ENCODE measurements around the gene OR10G7.

The OR10G7 gene, protein sequence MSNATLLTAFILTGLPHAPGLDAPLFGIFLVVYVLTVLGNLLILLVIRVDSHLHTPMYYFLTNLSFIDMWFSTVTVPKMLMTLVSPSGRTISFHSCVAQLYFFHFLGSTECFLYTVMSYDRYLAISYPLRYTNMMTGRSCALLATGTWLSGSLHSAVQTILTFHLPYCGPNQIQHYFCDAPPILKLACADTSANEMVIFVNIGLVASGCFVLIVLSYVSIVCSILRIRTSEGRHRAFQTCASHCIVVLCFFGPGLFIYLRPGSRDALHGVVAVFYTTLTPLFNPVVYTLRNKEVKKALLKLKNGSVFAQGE

DNA sequence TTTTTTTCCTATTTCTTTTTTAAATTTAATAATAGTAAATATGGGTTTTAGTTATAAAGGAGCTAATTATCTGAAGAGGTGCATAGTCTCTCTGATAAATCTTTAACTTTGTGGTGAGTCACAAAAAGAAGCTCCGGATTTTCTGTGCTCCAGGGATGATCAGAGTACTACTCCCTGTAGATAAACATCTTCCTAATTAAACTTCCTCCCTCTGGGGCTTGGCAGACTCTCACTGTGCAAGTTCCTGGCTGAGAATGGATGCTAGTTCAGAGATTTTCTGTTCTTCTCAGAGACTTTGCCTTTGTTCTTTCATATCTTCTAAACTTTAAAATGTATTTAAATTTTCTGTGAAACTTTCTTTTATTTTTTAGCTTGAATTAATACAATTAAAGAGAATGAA, at the start of gene OR10G7:
OR10G7 (minus strand) TSS at position 72 of the 400 bp plus-strand sequence. CDS start 2,324 bp downstream, outside the sequence.
- FAIRE-seq, result no peak

DNA sequence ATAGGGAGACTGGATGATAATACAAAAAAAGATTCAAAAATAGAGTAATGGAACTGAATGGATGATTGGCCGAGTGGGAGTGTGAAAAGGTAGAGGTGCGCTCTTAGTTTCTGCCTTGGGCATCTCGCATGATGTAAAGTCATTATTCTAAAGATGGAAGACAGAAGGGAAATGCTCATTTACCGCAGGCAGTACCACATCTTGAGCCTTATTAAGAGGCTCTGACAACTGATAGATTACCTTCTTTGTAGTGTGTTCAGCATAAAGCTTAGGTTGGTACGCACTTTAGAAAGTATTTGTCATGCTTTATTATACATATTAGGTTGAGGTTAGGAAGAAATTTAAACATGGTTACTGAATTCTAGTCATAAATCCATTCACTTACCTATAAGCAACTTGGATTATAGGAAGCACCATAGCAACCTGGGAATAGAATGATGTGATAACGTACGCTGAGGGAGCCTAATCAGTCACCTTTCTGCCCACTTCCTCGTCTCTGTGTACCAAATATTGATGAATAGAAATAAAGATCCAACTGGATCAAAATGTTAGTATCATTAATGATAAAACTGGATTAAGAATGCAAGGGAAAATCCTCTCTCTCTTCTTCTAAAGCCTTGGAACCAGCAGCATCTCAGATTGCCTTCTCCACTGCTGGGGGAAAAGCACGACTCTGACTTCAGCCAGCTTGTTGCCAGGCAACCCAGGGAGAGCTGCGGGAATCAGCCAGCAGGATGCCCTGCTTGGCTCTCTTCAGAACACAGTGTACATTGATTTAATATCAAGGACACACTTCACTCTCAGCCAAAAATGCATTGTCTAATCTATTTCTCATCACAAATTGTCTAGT, 45.1 kb upstream of the OR10G7 start:
- FAIRE-seq, result no peak

DNA sequence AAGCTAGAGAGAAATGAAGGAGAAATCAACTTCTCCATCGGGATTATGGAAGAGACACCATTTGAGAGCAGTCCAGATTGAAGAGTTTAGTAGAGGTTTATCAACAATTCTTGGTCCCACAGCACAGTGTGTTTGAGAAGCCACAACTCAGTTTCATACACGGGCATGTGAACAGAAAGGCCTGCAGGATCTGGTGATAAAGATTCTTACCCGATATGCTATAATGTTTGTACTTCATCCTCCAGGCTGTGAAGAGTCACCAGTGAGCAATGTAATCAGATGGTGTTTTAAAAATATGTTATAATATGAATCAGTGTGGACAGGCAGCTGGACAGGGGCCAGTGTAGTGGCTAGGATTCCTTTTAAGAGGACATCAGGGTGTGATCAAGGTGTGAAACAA, 44.5 kb upstream of the OR10G7 start:
- FAIRE-seq, result no peak

DNA sequence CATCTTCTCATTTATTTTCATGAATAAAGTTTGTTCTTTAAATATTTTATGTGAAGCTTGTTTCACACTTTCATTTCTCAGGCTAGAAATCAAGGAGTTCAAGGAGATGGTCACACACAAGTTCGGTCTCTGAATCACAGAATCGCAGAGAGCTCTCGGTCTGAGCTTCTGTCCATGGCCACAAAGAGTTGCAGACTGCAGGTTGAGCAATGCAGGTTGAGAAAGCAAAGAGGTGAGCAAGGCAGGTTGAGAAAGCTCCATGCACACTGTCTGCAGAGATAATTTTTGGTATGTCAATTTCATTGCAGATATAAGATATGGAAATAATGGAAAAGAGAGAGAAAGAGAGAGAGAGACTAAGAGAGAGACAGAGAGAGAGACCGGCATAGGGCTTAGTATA, 41.2 kb upstream of the OR10G7 start:
- no peak for FAIRE-seq

DNA sequence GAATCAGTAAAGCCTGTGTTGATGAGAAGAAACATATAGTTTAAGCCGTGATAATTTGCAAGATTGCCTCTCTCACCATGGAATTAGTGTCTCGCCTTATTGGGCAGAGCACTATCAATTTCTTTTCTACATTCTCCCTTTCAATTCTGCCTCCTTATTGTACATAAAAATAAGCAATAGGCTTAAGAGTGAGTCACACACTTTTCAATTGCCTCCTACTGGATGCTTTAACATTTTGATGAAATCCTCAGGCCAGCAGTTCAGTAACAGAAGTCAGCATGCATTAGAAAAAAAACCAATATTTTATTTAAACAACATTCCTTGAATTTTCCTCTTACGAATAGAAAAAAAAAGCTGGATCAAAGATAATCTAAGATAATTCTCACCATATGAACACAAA, 40.4 kb upstream of the OR10G7 start:
- no peak for FAIRE-seq

DNA sequence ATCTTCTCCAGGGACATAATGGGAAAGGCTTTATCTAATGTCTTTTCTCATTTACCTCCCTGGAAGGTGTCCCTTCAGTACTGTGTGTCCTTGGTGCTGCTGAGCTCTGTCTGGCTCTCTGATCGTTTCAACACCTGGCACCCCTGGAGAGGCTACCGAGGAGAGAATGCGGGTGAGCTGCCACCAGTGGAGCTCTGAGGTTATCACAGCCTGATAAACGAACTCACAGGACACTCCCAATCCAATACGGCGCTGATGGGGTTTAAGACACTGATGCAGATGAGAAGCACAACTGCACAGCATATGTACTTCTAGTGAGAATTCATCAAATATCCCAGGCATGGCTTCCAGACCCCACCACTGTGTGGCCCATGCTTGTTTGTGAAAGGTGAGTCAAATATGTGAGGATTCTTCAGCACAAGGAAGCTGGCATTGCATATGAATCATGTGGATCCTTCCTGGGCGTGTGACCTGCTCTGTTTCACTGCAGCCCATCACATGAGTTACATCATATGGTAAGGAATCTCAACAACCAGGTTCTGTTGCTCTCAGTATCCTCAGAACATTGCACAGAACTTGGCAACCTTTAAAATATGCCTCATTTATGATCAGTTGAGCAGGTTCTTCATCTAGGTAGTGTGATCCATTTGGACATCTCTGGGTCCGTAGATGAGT, 39.3 kb upstream of the OR10G7 start:
- FAIRE-seq, result no peak

DNA sequence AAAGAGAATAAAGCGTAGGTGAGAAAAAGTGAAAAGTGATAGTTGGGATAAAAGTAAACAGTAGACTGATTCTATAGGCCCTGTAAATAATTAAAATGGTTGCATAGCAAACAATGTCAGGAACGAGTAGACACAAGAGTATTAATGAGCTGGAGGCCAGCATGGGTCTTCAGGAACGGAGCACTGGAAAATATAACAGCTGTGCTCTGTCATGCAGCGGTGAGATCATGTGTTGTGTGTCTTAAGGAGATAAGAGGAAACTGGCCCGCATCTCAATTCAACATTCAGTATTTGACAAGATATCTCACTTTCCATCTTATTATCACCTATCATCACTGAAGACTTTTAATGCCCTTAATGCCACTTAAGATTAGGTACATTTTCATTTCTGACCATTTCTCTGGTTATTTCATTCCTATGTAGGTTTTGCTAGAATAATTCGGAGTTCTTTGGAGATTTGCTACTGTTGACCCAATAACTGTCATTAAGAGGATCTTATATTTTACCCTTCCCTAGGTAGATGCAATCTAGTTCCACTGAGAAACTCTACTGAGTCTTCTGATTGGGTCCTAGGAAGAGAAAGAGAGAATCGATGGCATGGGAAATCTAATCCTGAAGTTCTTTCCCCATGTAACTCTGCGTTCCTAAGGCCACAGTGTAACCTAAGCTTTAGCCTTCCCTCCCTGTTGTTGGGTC, 38.7 kb upstream of the OR10G7 start:
- FAIRE-seq, result no peak

DNA sequence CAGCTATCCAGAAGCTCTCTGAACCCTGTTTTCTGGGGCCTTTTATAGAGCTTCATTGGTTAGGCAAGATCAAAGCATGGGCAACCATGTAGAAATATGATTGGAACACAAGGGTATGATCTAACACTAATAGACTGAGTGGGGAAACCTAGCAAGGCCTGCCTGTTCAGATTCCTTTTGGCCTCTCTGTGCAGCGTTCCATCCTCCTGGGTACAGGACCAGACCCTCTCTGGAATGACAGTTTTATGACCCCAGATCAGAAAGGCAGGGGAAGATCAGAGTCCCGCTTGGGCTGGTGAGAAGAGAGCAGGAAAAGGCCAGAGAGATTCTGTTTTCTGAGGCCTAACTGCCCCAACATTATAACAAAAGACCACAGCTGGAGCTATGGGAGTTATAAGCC, 37.5 kb upstream of the OR10G7 start:
- no peak for FAIRE-seq

DNA sequence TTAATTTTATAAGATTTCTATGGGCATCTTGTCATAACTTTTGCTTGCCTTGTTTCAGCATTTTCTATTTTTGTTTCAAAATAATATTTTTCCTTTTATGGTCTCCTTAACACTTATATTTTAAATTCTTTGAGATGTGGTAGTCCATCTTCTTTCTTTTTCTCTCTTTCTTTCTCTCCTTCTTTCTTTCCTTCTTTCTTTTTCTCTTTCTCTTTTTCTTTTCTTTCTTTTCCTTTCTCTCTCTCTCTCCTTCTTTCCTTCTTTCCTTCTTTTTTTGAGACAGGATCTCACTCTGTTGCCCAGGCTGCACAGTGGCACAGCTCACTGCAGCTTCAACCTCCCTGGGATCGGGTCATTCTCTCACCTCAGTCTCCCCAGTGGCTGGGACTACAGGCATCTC, 36.1 kb upstream of the OR10G7 start:
- no peak for FAIRE-seq

DNA sequence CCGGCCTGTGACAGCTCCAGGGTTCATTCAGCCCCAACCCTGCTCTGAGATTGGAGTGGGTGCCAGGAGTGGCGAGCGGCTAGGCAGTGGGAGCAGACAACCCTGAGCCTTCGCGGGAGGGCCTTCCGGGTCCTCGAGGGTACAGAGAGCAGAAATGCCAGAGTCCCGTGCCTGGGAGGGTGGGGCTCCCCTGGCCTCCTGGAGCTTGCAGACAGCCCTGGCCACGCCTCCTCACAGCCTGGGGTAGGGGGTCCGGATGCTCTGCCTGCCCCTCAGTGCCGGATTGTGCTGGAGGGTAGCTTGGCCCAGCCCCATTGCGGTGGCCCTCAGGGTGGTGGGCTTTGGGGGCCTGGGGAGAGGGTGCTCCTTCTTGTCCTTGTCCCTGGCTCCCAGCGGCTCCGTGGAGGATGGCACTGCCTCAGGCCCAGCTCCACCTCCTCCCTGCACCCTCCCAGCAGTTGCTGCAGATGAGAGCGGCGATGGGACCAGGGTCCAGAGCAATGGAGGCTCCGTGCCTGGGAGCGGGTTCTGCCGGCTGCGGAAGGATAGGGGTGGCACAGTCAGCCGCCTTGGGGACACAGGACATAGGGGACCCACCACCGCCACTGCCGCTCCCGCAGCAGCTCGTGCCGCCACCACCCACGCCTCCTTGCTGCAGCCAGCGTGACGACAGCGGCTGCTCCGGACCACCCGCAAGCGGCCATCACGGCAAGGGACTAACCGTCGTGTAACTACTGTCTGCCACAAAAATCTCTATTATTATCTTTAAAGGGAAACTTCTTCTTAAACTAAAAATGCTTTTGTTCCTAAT, 34.9 kb upstream of the OR10G7 start:
- no peak for FAIRE-seq

DNA sequence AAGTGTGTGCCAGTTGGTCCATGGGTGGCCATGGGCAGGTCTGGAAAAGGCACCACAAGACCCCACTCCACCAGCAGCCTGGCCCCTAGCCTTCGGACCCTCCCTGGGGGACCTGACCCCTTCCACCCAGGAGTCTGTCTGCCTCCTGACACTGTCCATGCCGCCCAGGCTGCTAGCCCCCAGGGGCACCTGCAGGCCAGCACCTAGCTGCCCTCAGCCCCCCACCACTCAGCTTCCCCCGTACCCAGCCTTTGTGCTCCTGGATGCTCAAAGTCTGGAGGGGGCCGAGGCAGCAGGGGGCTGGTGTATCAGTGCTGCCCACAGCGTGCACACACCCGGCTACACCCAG, 34.3 kb upstream of the OR10G7 start:
- no peak for FAIRE-seq

DNA sequence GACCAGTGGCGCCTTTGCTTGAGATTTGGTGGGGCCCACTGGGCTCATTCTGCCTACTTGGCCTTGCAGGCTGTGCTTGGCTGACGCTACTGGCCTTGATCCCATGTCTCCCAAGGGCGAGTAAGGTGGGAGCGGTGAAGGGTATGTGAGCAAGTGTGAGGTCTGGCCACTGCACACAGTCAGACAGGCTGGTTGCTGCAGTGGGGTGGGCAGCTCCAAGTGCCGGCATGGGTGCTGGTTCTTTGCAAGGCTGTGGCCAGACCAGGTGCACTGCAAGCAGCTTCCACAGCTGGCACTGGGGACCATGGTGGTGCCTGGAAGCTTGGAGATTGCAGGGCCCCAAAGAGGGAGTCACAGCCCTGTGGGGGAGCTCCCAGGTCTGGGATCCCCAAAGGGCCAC, 33.4 kb upstream of the OR10G7 start:
- no peak for FAIRE-seq

DNA sequence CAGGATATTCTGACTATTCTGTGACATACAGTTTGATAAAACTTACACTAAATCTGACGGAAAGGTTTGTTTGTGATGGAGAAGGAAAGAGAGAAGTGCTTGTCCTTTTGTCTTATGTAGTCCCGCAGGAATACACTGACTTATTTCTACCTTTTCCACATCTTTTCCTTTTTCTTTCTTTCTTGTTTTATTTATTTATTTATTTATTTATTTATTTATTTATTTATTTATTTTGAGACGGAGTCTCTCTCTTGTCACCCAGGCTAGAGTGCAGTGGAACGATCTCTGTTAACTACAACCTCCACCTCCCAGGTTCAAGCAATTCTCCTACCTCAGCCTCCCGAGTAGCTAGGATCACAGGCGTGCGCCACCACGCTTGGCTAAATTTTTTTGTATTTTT, 31.0 kb upstream of the OR10G7 start:
- FAIRE-seq, result no peak

DNA sequence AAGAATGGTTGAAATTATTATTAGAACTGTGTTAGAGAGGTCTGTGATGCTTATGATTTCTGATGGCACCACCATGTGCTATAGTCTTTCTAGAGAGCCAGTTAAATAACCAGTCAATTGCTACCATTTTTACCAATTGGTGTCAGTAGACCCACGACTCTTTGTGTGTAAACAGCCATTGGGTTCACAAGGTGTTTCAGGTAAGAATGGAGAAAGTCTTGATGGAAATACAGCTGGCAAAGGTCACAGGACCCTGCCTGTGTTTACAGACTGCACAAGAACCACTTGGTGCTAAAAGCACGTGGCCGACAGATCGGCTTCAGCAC, 30.5 kb upstream of the OR10G7 start:
- FAIRE-seq, result no peak

DNA sequence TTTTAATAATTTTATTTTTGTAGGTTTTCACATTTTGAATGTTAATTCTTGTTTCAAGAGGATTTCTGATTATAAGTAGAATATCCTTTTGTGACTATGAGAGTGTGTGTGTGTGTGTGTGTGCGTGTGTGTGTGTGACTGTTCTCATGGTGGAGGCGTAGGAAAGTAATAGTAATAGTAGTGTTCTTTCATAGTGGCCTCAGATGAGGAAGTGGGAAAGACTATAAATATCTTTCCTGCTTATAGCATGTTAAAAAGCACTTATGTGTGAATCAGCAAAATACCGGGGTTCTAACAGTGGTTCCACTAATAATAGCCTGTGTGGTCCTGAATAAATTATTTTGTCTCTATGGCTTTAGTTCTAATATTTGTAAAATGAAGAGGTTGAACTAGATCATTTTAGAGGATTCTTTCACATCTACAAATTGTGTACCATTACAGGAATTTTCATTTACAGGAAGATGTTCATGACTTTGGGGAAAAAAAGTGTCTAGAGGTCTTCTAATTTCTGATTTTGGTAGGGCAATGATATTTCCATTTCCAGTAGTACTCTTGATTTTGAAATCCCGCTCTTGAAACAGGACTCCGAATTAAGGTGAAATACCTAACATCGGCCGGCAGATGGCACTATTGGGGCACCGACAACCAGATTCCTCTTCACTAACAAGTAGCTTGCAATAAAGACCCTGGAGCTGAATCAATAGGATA, 29.9 kb upstream of the OR10G7 start:
- FAIRE-seq, result peak; percentile 55

DNA sequence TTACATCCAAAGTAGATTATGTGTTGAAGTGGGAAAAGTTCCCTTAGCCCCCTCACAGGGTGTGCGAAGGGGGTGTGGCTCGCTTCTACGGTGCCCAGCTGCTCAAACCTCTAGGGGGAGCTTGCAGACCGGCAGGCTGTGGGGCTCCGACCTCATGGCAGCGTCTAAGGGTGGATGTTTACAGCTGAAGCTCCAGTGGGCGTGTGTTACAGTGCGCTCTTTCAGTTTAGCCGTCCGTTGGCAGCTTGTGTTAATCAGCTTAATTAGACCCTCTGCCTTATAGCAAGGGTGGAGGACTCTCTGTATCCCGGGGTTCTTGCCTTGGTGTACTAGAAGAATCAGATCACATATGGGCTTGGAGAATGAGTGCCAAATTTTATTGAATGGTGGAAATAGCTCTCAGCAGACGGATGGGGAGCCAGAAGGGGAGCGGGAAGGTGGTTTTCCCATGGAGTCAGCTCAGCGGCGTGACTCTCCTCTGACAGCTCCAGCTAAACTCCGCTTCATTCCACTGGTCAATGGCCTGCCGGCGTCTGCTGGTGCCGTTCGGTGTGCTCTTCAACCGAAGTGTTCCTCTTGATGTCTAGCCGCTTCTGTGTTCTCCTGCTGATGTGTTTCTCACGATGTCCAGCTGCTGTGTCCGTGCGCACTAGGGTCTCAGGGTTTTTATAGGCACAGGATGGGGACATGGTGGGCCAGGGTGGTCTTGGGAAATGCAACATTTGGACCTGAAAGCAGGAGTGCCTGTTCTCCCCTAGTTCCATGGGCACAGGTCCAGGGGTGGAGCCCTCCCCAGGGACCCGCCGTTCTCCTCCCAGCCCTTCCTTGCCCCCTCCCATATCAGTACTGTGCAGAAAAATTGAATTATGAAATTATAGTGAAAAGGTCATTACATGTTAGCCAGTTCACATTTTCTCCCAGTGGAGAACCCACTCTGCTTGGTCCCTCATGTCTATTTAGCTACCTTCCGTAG, 28.6 kb upstream of the OR10G7 start:
- no peak for FAIRE-seq

DNA sequence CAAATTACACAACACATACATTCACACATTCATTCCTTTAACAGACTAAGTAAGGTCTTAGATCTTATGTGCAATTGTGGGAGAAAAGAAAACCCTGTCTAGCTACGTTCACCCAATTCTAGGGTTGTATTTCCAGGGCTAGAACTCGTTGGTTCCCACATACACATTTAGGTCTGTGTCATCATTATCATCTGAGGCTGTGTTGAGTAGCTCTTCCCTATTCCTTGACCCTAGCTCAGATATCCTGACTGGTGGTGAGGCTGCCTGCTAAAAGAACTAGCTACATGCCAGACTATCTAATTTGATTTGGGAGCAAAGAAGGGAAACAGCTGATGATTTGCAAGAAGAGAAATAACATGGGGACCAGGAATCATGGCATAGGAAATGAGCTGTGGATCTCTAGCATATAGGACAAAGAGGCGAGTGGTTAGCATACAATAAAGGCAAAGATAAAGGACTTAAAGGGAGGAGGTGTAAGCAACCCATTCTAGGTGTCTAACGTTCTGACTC, 27.5 kb upstream of the OR10G7 start:
- no peak for FAIRE-seq

DNA sequence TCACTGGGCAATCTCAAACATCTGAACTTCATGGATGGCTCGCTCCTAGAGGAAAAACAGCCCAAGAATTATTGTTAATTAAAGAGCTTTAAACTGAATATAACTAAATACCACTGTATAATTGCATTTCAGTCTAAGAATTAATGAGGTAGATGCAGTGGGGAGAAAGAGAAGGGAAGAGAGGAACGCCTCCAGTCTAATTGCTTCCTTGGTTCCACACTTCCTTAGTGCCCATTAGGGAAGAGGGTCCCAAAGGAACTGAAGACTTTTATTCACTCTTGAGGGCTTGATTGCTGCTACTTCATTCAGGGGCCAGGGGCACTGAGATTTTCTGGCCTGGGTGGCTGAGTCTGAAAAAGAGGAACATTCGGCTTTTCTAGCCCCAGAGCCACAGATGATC, 11.8 kb upstream of the OR10G7 start:
- no peak for FAIRE-seq

DNA sequence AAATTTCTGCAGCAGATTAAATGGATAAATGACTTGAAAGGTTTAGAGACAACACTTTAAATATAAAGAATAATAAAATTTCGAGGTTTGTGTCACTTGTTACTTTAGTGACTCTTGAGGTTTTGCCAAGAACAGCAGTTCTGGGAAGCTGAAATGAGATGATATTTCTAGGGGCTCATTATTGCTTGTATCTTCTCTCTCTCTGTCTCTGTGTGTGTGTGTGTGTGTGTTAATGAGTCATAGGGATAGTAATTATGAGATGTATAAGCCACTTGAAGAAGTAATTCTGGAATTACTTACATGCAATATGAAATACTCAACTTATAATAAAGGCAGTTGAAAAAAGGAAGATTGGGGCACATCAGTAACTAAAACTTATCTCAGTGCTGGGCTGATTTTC, 9.6 kb upstream of the OR10G7 start:
- no peak for FAIRE-seq

DNA sequence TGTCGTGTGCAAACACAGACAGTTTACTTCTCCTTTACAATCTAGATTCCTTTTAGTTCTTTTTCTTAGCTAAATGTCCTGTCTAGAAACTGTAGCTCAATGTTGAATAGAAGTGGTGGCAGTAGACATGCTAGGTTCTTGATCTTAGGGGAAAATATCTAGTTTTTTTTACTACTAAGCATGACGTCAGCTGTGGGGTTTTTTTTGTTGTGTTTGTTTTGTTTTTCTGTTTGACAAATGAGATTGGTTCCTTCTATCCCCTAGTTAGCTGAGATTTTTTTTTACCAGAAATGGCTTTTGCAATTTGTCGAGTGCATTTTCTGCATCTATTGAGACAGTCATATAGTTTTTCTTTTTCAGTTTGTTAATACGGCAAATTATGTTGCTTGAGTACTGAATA, 2.3 kb upstream of the OR10G7 start:
- FAIRE-seq, result no peak
